H1 (cell line): ENCODE measurements around the gene HDAC10.

Experiments
- EZH2 ChIP-seq: fragments of 200-600 bp; sonication (generic); IDR thresholded peaks from 2 replicates; pipeline ENCODE4 v1.7.1; 2012; ENCODE audit warnings: low read depth, mild to moderate bottlenecking, moderate library complexity, low read length, inconsistent platforms; ENCODE audit not compliant: severe bottlenecking
- GTF2F1 ChIP-seq: IDR thresholded peaks from 2 replicates; pipeline ENCODE4 v1.6.1; 2012; ENCODE audit warnings: low read depth, low read length, improper control_type of control experiment, borderline replicate concordance
- HDAC2 ChIP-seq, 2 experiments: fragments of 300-600 bp in 1 of 2; sonication (generic) in 1 of 2; IDR thresholded peaks; 2 replicates each; pipeline ENCODE4 v1.6.1; 2011 to 2012; ENCODE audit warnings: low read depth in 2 of 2, low read length in 2 of 2, mild to moderate bottlenecking in 2 of 2, moderate library complexity in 2 of 2, borderline replicate concordance in 1 of 2, inconsistent platforms in 1 of 2
- TF ChIP-seq, protein P1 (sequence below), 3 experiments: IDR thresholded peaks; 1 replicate in 2 of 3; 2 replicates in 1 of 3; pipeline versions ENCODE4 v1.5.1 to v1.6.1; 2011; ENCODE audit warnings: low read length in 3 of 3, mild to moderate bottlenecking in 3 of 3, inconsistent platforms in 2 of 3, low read depth in 1 of 3, moderate library complexity in 1 of 3; ENCODE audit not compliant: insufficient read depth in 1 of 3; ENCODE audit errors: control extremely low read depth in 1 of 3

DNA sequence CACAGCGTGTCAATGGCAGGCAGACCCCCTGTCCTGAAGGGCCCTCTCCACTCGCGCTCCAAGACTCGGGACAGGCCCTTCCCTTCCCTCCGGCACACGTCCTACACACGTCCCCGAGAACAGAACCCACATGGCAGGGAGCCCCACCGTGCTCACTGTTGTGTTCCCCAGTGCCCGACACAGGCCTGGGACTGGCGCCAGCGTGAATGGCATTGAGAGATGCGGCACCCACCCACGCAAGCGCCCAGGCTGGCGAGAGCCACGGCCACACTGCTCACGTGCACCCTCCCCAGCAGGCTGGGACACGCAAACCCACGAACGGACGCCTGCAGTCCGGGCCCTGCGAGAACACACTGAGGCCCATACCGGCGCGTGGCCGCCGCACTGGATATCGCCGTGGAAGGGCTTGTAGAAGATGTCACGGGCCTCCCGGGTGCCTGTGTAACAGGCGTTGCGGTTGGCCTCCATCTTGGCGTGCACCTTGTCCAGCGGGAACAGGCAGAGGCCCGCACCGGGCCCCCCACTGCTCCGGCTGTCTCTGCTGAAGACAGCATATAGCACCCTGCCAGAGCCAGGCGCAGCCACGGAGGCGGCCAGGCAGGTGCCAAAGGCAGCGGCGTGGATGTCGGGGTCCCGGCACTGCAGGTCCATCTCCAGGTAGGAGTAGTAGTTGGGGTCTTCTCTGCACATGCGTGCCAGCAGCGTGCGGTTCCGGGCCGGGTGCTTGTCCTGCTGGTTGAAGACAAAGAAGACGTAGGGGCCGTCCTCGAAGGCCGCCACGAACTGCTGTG lies 38.3 kb upstream of the HDAC10 start:
- TF ChIP-seq EZH2 (no peak), GTF2F1 (no peak), HDAC2 (IDR thresholded peaks at IDR 0.05; ENCODE audit: borderline replicate concordance in 1 of 2, low read depth in 2 of 2, low read length in 2 of 2) (no peak)
- TF ChIP-seq, protein P1, sequence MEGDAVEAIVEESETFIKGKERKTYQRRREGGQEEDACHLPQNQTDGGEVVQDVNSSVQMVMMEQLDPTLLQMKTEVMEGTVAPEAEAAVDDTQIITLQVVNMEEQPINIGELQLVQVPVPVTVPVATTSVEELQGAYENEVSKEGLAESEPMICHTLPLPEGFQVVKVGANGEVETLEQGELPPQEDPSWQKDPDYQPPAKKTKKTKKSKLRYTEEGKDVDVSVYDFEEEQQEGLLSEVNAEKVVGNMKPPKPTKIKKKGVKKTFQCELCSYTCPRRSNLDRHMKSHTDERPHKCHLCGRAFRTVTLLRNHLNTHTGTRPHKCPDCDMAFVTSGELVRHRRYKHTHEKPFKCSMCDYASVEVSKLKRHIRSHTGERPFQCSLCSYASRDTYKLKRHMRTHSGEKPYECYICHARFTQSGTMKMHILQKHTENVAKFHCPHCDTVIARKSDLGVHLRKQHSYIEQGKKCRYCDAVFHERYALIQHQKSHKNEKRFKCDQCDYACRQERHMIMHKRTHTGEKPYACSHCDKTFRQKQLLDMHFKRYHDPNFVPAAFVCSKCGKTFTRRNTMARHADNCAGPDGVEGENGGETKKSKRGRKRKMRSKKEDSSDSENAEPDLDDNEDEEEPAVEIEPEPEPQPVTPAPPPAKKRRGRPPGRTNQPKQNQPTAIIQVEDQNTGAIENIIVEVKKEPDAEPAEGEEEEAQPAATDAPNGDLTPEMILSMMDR (IDR thresholded peaks at IDR 0.05; ENCODE audit: control extremely low read depth in 1 of 3, insufficient read depth in 1 of 3, low read depth in 1 of 3, low read length in 3 of 3): no peak
